AG09319 (cell line): ENCODE data around the gene ZNF697.

Experiments
- DNase-seq: peaks from one replicate; pipeline ENCODE4 v3.0.0-alpha.2; 2010; ENCODE audit warnings: low read depth; ENCODE audit errors: extremely low read depth
- CTCF ChIP-seq: IDR thresholded peaks from 2 replicates; pipeline ENCODE4 v1.5.1; 2011; ENCODE audit warnings: low read depth, mild to moderate bottlenecking, inconsistent platforms, low read length, moderate library complexity

Gene ZNF697

GRCh38 chr1:119675349-119676345 is 27.6 kb upstream of the ZNF697 start:
- TF ChIP-seq CTCF, result peak; percentile 76
- peak; percentile 73 for DNase-seq

- peak; percentile 92 for TF ChIP-seq CTCF
- peak; percentile 83 for DNase-seq
Measured at GRCh38 chr1:119674835-119675289, 26.8 kb upstream of the ZNF697 start.

GRCh38 chr1:119674111-119674526 is 26.1 kb upstream of the ZNF697 start:
- no peak for TF ChIP-seq CTCF
- no peak for DNase-seq

GRCh38 chr1:119673171-119673940 is 25.3 kb upstream of the ZNF697 start:
- no peak for TF ChIP-seq CTCF
- DNase-seq, result no peak

- DNase-seq, result no peak
- TF ChIP-seq CTCF, result no peak
Measured at GRCh38 chr1:119670898-119671297, 22.8 kb upstream of the ZNF697 start.

- no peak for TF ChIP-seq CTCF
- DNase-seq, result no peak
Measured at GRCh38 chr1:119667173-119667572, 19.1 kb upstream of the ZNF697 start.

- TF ChIP-seq CTCF, result no peak
- no peak for DNase-seq
Measured at GRCh38 chr1:119664067-119664466, 16.0 kb upstream of the ZNF697 start.
